Measurements from ENCODE around the gene LRP2. TPM values are rescaled to one million over a fixed set of nuclear protein-coding genes. Genes with fewer than 3 reads are reported as not detected.

LRP2 gene
- total and polyA plus RNA-seq, 2 of the 4 experiments (the other 2 are of a cell fraction), result not detected

DNA sequence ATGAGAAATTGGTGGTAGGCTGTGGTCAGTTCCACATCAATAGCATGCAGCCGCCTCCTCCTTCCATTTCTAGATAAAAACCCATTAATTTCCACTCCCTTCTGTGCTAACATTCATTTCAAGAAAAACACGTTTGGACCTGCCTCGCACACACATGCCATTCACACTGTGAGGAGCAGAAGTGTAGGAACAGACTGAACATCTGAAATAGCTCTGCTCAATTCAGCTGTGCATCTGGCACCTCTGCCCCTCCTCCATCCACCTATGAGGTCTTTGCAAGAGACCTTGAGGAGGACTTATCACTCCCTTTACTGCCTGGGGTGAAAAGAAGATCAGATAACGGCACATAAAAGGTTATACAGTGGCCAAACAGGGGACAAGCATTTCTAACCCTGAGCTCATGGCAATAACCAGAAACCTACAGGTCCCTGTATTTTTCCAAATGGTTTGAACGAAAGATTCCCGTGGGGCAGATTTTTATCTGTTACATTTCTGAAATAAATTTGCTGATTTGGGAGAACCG, 30.8 kb upstream of the LRP2 start:
- H3K27me3 ChIP-seq (ENCODE audit: control insufficient read depth, insufficient read depth, low read length), result peaks cover 2% of the 10 kb centered on the region; the same call in 1 of the 2 replicates
- H2AFZ ChIP-seq (replicated peaks; ENCODE audit: low read length, poor library complexity), result no peak overlapping the region
- H3K14ac ChIP-seq (replicated peaks; ENCODE audit: low read depth, low read length), result no peak overlapping the region
- H3K56ac ChIP-seq (ENCODE audit: extremely low read depth, insufficient read depth, low read length), result no peak overlapping the region
- H2BK20ac ChIP-seq (ENCODE audit: low read depth, low read length), result no peak overlapping the region
- BruUV-seq (replicated peaks), result no TSS peak
- H3K9ac ChIP-seq (ENCODE audit: low read depth, low read length), result no peak overlapping the region
- no peak overlapping the region for H3K4me3 ChIP-seq (ENCODE audit: insufficient read depth, low read depth, low read length)
- no peaks in the 10 kb centered on the region for H3K4me1 ChIP-seq (ENCODE audit: control insufficient read depth, insufficient read depth, low read length)
- H2BK120ac ChIP-seq (ENCODE audit: low read depth, low read length), result no peak overlapping the region
- CTCF ChIA-PET, result interaction anchor here (1.0 kb wide), 1 partner anchor 8 kb away, joined by 3 read pairs; no protein-coding TSS in a partner anchor
- H3K27ac ChIP-seq (ENCODE audit: insufficient read depth, low read length), result no peak overlapping the region
- no peaks in the 10 kb centered on the region for H3K9me1 ChIP-seq (ENCODE audit: insufficient read depth, low read length)
- POLR2A ChIA-PET (ENCODE audit: unreplicated experiment), result no interaction called here
- no peak for ATAC-seq (ENCODE audit: low read depth)
- H4K91ac ChIP-seq (ENCODE audit: insufficient read depth, low read depth, low read length), result no peak overlapping the region
- DNase-seq, result no peak
- no peaks in the 10 kb centered on the region for H3K9me3 ChIP-seq (ENCODE audit: control insufficient read depth, insufficient read depth, low read length)
- H2BK5ac ChIP-seq (ENCODE audit: low read depth, low read length, poor library complexity, severe bottlenecking), result no peak overlapping the region
- H3K23ac ChIP-seq (ENCODE audit: low read depth, low read length), result no peak overlapping the region
- no CpG with 5 or more reads among the region's 7 CpGs for whole genome bisulfite sequencing, 2 experiments (ENCODE audit: extremely low coverage in 2 of 2, insufficient read length in 1 of 2)
- H2BK15ac ChIP-seq (ENCODE audit: low read depth, low read length), result no peak overlapping the region
- intact Hi-C loops (cut with micrococcal nuclease), result no loop called here
- H3K4ac ChIP-seq (ENCODE audit: low read depth, low read length), result no peak overlapping the region
- H4K20me1 ChIP-seq (ENCODE audit: insufficient read depth, low read length), result no peaks in the 10 kb centered on the region
- H3K18ac ChIP-seq (ENCODE audit: low read depth, low read length), result no peak overlapping the region
- TF ChIP-seq MAFK (IDR thresholded peaks at IDR 0.05; ENCODE audit: low read depth, low read length) (no peak), MXI1 (IDR thresholded peaks at IDR 0.05; ENCODE audit: borderline replicate concordance, low read depth, low read length) (no peak), RFX5 (IDR thresholded peaks at IDR 0.05; ENCODE audit: low read depth, low read length) (no peak), NFE2L2 (IDR thresholded peaks at IDR 0.05; ENCODE audit: low read depth, low read length) (no peak), RAD21 (IDR thresholded peaks at IDR 0.05; ENCODE audit: low read length) (no peak), CEBPB (IDR thresholded peaks at IDR 0.05; ENCODE audit: low read depth, low read length) (no peak), CHD1 (IDR thresholded peaks at IDR 0.05; ENCODE audit: low read depth, low read length) (no peak), SMC3 (IDR thresholded peaks at IDR 0.05; ENCODE audit: low read depth, low read length) (no peak), USF2 (IDR thresholded peaks at IDR 0.05; ENCODE audit: low read depth, low read length) (no peak), POLR2A (IDR thresholded peaks at IDR 0.05; ENCODE audit: low read depth, low read length) (no peak), MAZ (IDR thresholded peaks at IDR 0.05; ENCODE audit: borderline replicate concordance, low read depth, low read length) (no peak), BHLHE40 (IDR thresholded peaks at IDR 0.05; ENCODE audit: low read depth, low read length) (no peak), RCOR1 (IDR thresholded peaks at IDR 0.05; ENCODE audit: insufficient replicate concordance, low read length) (no peak), FOS (IDR thresholded peaks at IDR 0.05; ENCODE audit: low read depth, low read length) (no peak)
- TF ChIP-seq, protein P1, sequence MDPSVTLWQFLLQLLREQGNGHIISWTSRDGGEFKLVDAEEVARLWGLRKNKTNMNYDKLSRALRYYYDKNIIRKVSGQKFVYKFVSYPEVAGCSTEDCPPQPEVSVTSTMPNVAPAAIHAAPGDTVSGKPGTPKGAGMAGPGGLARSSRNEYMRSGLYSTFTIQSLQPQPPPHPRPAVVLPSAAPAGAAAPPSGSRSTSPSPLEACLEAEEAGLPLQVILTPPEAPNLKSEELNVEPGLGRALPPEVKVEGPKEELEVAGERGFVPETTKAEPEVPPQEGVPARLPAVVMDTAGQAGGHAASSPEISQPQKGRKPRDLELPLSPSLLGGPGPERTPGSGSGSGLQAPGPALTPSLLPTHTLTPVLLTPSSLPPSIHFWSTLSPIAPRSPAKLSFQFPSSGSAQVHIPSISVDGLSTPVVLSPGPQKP (IDR thresholded peaks at IDR 0.05; ENCODE audit: borderline replicate concordance, low read depth, low read length), result no peak
- TF ChIP-seq, protein P2, sequence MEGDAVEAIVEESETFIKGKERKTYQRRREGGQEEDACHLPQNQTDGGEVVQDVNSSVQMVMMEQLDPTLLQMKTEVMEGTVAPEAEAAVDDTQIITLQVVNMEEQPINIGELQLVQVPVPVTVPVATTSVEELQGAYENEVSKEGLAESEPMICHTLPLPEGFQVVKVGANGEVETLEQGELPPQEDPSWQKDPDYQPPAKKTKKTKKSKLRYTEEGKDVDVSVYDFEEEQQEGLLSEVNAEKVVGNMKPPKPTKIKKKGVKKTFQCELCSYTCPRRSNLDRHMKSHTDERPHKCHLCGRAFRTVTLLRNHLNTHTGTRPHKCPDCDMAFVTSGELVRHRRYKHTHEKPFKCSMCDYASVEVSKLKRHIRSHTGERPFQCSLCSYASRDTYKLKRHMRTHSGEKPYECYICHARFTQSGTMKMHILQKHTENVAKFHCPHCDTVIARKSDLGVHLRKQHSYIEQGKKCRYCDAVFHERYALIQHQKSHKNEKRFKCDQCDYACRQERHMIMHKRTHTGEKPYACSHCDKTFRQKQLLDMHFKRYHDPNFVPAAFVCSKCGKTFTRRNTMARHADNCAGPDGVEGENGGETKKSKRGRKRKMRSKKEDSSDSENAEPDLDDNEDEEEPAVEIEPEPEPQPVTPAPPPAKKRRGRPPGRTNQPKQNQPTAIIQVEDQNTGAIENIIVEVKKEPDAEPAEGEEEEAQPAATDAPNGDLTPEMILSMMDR (conservative IDR thresholded peaks at IDR 0.05; ENCODE audit: low read depth, low read length), result no peak
- in situ Hi-C loops (cut with MboI; ENCODE audit: low sequenced_read_pairs), result no loop called here
- H2AK5ac ChIP-seq (ENCODE audit: low read depth, low read length), result no peak overlapping the region
- no peak overlapping the region for H3K4me2 ChIP-seq (ENCODE audit: low read depth, low read length)
- no peaks in the 10 kb centered on the region; a peak in 1 of 4 replicates for H3K79me1 ChIP-seq (ENCODE audit: low read depth in 1 of 2, low read length in 2 of 2)
- no peaks in the 10 kb centered on the region for H3K36me3 ChIP-seq (ENCODE audit: control insufficient read depth, insufficient read depth, low read length)
- H4K5ac ChIP-seq (ENCODE audit: low read depth, low read length), result no peak overlapping the region
- no peak overlapping the region for H4K8ac ChIP-seq (ENCODE audit: low read depth in 2 of 2, low read length in 2 of 2)
- no peak overlapping the region for H2AK9ac ChIP-seq (replicated peaks; ENCODE audit: low read depth, low read length, poor library complexity)
- dilution Hi-C loops (cut with HindIII; ENCODE audit: low sequenced_read_pairs, unreplicated experiment), result no loop called here
